HG02642 (cell line): ENCODE results near the gene BTRC.

Source experiments
- ATAC-seq: cut with Tn5 transposase; IDR thresholded peaks from one replicate; pipeline ENCODE4 v1.9.1; 2021; ENCODE audit warnings: mild to moderate bottlenecking; ENCODE audit not compliant: unreplicated experiment, poor library complexity

Gene BTRC

GRCh38 chr10:101507828-101508227, 153.9 kb downstream of the BTRC start:
- no peak for ATAC-seq

- ATAC-seq = no peak
These were observed 158.0 kb downstream of the BTRC start for GRCh38 chr10:101511938-101512337.

GRCh38 chr10:101512738-101513137, 158.8 kb downstream of the BTRC start:
- ATAC-seq = no peak

- no peak for ATAC-seq
These were observed 159.8 kb downstream of the BTRC start for GRCh38 chr10:101513733-101514132.

- ATAC-seq = no peak
These were observed 171.9 kb downstream of the BTRC start for GRCh38 chr10:101525848-101526247.

GRCh38 chr10:101529207-101529606, 175.2 kb downstream of the BTRC start:
- no peak for ATAC-seq

GRCh38 chr10:101529725-101530553, 176.0 kb downstream of the BTRC start:
- no peak for ATAC-seq

- no peak for ATAC-seq
These were observed 182.0 kb downstream of the BTRC start for GRCh38 chr10:101535949-101536348.

GRCh38 chr10:101536800-101537199, 182.8 kb downstream of the BTRC start:
- no peak for ATAC-seq

- no peak for ATAC-seq
These were observed 184.5 kb downstream of the BTRC start for GRCh38 chr10:101538446-101538845.

GRCh38 chr10:101545898-101546297, 191.9 kb downstream of the BTRC start:
- no peak for ATAC-seq

- ATAC-seq = no peak
These were observed 197.0 kb downstream of the BTRC start for GRCh38 chr10:101550965-101551364.

- ATAC-seq = no peak
These were observed 198.5 kb downstream of the BTRC start for GRCh38 chr10:101552442-101552841.

GRCh38 chr10:101557541-101557940, 203.6 kb downstream of the BTRC start:
- no peak for ATAC-seq

- no peak for ATAC-seq
These were observed 204.2 kb downstream of the BTRC start for GRCh38 chr10:101558204-101558603.

GRCh38 chr10:101558671-101559595, 205.0 kb downstream of the BTRC start:
- no peak for ATAC-seq

- ATAC-seq = no peak
These were observed 205.8 kb downstream of the BTRC start for GRCh38 chr10:101559596-101560297.

GRCh38 chr10:101560298-101561067, 206.5 kb downstream of the BTRC start:
- ATAC-seq = no peak

- ATAC-seq = no peak
These were observed 207.3 kb downstream of the BTRC start for GRCh38 chr10:101561068-101561915.
